Daoy (cell line): ENCODE results near the gene MAD1L1. TPM values are rescaled to one million over a fixed set of nuclear protein-coding genes. Genes with fewer than 3 reads are reported as not detected.

ENCODE experiments used
- DNase-seq: peaks from one replicate; pipeline ENCODE4 v3.0.0-alpha.2; 2015; ENCODE audit warnings: low read depth
- total RNA-seq: library from RNA; depleted of rRNA; stranded (reverse); fragments of >200 nt; shearing (Covaris generic); gene quantifications from 2 replicates; pipeline ENCODE4 v1.2.3, GENCODE V29; 2014

MAD1L1 gene
- total RNA-seq, 1 experiment from 2014 or later, result 103 TPM

DNA sequence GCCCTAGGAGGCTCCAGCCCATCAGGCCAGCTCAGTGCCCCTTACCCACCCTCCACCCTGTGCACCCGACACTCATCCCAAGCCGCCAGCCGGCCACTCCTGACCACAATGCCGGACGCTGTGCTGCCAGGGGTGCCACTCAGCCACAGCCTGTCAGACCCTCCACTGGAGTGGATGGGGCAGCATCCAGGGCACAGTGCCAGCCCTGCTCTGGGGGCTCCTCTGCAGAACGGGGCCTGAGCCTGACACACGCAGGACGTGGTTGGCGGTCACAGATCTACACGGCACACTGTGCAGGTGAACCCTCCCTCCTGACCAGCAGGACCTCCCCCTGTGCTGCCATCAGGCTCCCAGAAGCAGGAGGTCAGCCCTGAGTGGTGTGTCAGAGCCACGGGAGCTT lies 114.7 kb downstream of the MAD1L1 start:
- no peak for DNase-seq

DNA sequence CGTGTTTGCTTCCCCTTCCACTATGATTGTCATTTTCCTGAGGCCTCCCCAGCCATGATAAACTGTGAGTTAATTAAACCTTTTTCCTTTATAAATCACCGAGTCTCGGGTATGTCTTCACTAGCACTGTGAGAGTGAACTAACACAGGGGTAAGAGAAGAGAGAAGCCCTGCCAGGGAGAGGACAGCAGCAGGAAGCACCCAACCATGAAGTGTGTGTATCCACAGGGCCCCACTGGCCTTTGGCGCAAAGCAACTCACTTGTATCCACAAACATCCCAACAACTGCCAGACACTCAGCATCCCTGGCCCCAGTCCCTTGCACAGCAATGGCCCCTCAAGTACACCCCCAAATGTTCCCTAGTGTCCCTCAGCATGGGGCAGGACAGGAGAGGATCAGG lies 115.1 kb downstream of the MAD1L1 start:
- no peak for DNase-seq

DNA sequence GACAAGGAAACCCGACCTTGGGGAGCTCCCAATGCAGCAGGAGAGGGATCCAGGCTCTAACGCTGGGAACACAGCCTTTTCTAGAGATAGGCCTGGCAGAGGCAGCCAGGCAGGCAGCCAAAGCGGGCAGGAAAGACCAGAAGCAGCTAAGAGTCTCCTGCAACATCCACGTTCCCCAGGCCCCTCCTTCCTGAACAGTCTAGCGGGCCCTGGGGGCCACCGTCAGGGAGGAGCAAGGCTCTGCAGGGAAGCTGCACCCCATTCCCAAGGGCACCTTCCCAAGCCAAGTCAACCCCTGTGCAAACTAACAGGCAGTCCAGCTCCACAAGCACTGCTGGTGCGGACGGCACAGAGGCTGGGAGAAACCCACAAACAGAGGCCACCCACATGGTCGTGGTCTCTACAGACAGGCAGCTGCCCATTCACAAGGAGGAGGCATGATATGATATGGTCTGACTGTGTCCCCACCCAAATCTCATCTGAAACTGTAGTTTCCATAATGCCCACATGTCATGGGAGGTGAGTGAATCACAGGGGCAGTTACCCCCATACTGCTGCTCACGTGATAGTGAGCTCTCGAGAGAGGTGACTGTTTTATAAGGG lies 115.7 kb downstream of the MAD1L1 start:
- DNase-seq, result peak; percentile 54

DNA sequence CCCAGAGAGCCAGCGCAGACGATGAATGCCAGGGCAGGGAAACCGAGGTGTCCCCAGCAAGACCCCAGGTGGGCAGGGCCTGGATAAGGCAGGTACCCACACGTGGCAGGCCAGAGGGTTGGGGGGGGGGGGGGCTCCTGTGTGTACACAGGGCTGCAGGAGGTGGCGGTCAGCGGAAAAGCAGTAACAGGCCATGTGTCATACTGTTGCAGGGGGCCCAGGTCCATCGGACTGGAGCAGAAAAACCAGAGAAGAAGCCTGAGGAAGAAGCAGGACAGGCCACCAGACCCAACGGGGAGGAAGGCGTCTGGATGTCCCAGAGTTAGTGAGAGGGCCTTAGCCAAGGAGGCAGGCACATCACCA lies 116.3 kb downstream of the MAD1L1 start:
- no peak for DNase-seq

DNA sequence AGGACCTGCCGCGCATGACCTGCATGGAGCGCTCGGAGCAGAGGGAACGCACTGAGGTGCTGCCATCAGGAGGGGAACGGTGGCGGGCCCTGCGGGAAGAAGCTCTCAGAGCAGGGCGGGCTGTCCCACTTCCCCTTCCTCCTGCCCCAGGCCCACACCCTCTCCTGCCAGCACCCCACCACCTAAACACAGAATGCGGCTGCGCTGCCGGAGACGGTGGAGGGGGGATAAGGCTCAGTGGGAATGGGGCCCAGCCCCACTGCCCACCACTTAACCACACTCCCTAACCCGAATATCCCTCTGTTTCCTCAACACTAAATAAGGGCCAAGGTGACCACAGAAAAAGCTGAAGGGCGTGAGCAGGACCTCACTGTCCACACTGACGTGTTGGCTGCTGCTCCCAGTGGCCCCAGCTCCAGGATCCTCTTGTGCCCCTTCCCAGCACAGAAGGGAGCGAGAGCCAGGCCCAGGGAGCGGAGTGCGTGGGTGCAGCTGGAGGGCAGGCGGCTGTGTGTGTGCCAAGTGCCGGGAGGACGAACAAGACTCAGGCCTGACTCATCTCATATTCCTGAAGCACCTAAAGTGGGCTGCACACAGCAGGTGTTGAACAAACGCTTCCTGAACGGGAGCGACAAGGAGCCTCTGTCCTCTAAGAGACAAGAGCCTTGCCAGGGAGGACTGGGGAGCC lies 116.8 kb downstream of the MAD1L1 start:
- DNase-seq, result peak; percentile 92

DNA sequence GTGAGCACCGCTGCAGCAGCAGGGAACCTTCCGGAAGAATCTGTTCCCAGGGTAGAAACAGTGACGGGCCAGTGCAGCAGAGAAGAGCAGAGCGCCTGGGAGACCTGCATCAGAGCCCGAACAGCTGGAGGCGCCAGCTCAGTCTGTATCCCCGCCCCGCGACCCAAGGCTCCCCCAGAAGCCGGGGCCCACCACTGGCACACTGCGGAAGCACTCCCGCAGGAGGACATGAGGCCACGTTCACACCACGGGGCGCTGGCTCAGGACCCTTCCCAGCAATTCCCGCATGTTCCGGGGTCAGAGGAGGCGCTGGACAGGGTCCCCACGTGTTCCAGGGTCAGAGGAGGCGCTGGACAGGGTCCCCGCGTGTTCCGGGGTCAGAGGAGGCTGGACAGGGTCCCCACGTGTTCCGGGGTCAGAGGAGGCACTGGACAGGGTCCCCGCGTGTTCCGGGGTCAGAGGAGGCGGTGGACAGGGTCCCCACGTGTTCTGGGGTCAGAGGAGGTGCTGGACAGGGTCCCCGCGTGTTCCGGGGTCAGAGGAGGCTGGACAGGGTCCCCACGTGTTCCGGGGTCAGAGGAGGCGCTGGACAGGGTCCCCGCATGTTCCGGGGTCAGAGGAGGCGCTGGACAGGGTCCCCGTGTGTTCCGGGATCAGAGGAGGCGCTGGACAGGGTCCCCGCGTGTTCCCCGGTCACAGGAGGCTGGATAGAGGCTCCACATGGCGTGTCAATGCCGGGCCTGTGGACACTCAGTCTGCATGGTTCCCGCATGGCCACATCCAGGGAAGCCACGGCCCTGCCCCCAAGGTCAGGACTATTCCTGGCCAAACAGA lies 117.6 kb downstream of the MAD1L1 start:
- no peak for DNase-seq

DNA sequence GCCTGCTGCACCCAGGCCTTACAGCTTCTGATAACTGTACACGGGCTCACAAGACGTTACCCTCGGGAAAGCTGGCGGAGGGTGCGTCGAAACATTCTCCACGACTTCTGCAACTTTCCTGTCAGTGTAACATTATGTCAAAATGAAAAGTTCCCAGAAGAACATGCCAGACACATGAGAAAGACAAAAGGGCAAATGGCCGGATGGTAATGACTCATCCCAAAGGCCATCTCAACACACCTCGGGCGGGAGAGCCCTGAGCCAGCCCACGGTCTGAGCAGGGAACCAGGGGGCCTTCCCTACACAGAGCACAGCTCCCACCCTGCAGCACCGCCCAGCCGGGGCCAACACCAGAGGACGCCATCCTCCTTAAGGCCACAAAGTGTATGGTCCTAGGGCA lies 118.7 kb downstream of the MAD1L1 start:
- DNase-seq, result peak; percentile 64

DNA sequence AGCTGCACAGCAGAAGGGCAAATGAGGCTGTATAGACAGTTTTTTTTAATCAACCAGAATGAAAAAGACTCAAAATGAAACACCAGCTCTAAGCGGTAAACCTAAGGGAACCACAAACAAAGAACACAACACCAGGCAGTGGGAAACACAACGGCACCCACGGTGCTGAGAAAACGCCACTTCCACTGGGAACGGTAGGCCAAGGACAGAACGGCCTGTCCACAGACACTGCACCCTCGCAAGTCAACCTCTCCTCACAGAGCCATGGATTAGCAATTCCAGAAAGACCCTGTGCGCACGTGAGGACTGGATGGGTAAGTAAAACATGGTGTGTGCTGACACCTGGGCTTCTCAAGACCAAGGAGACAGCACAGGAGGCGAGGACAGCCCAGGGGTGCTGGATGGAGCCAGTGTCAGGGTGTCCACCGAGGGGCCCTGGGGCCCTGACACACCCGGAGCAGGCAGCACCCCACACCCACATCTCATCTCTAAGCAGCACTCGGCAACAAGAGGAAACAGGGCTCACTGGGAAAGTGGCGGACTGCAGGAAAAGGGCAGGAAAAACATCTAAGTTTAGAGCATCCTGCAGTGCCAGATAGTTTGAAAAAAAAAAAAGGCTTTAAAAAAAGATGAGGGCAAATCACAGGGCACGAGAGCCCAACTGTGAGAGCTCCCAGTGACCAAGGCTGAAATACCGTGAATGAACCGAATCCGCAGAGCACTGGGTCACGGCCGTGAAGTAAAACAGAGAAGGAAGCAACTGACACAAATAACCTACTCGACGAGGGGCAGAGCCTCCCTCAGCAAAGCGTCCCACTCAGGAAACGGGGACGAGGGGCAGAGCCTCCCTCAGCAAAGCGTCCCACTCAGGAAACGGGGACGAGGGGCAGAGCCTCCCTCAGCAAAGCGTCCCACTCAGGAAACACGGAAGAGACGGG lies 120.2 kb downstream of the MAD1L1 start:
- no peak for DNase-seq

DNA sequence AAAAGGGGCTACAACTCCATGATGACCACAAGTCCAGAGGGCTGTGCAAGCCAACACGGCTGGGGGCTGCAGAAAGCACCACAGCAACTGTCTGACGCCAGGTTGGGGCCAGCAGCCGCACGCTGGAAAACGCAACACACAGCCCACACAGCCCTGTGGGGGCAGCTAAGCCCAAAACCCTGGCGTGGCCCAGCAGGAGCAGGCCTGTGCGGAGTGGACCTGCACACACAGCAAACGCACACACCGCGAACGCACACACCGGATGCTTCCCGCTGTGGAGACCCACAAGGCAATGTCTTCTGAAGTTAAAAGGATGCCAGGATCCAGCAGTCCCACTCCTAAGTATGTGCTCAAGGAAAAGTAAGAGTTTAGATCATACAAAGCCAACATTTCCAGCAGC lies 121.2 kb downstream of the MAD1L1 start:
- DNase-seq, result no peak

DNA sequence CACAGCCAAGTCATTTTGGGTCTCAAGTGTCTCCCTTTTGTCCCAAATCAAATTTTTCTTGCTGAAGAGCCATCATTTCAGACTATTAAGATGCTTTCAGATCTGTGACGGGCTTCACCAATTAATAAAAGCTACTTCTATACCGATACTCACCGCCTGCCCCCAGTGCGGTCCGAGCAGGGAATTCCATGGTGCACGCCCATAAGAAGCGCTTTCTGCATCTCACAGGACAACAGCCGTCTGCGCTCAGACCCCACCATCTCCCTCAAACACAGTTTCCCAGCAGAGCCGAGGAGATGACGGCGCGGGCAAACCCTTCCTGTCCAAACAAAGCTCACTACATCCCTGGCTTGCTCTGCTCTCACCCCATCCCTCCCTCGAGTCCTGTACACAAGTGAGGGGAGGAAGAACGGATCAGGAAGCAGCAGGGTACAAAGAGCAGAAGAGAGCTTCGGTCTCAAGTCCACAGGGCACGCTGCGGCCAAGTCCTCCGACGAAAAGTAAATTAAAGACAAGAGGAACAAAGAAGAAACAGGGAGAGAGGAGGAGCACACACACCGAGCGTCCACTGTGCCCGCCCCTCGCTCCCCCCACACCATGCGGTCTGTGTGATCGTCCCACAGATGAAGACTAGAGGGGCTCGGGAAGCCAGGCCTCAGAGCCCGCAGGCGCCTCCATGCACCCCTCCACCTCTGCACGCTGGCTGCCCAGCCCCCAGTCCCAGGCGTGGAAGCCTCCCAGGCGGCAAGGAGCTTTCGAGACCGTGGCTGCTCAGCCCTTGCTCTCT lies 121.9 kb downstream of the MAD1L1 start:
- no peak for DNase-seq

DNA sequence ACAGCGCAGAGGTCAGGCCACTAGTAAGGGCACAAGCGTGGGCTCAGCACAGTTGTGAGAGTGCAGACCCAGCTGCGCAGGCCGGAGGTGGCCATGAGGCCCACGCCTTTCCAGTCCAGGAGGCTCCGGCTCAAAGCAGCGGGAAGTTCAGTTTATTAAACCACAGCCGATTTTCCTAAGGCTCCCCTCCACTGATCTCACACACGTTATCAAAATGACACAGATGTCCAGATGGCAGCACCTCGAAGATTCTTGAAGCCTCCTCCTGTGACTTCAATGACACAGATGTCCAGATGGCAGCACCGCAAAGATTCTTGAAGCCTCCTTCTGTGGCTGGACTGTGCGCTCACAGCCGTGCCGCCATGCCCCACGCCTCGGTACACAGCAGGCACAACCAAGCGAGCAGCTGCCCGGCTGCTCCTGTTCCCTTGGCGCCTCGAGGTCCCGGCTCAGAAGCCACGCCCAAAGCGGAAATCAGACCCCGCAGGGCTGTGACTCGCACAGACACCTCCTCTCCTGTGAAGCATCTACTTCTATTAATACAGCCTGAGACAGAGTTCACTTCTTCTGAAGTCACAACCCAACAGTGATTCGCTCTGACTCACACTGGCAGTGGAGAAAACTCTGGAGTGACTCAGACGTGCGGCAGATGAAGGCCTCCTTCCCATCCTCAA lies 122.7 kb downstream of the MAD1L1 start:
- peak; percentile 93 for DNase-seq

DNA sequence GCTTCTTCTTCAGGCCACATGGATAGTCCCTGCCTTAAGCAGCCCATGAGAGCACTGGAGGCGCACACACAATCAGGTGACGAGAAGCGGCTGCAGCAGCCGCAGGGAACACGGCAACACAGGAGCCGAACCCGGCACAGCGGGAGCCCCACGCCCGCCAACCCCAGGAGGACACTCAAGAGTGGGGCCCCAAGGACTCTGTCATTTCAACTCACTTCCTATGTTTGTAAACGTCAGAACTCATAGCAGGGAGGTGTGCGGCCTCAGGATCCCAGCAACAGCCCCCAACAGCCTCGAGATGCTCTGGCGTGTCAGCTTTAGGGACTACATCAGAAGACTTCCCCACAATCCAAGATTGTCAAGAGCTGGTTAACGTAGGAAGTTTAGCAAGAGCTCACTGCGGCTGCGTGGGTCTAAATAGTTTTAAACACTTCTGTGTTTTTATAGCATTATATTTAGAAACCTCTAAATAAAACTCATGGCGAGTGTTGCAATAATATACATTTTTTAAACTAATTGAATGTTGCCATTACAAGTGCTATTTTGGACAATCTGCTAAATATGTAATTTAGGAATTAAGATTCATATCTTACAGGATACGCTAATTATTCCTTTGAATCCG lies 123.4 kb downstream of the MAD1L1 start:
- DNase-seq, result no peak

DNA sequence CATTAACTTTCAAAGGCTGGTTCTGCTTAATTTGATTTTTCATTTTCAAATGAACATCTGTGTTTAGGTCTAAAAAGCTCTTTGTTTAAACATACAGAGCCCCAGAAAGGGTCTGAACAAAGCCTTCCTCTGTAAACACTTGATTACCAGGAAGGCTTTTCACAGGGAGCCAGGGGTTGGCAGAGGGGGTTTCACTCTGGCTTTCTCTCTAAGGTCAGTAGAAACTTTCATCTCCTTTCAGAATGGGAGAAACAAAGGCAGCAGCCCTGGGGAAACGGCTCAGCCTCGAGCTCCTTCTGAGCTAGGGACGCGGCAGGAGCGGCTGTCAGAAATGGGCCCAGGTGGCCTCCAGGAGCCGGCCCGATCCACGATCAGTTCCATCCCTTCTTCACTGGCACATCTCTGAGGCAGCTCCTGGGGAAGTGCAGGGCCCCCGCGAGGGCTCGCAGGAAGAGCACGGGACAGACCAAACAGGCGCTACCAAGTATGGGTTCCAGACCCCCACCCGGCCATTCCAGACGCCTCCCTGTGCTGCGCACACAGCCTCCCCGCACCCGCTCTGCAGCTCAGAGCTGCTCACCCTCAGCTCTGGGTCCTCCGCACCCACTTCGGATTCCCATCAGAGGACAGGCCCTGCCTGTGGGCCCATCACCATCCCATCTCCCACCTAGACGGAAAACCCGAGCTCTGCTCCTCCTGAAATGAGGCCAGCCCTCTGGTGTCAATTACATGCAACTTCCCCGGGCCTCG lies 124.1 kb downstream of the MAD1L1 start:
- DNase-seq, result no peak

DNA sequence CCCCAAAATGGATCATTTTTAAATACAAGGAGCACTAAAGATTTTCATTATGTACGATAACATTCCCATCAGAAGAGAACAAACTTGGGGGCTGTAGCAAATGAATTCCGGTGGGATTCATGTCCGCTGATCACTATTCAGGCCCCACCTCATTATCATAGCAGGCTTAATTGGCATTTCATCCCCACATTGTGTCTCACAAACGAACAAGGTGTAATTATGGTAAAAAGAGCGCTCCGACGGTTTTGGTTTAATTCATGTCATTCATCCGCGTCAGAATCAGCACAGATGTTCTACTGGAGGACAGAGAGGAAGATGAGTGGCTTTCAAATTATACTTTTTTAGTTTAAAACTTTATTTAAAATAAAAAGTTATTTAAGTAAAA lies 124.7 kb downstream of the MAD1L1 start:
- DNase-seq, result no peak

DNA sequence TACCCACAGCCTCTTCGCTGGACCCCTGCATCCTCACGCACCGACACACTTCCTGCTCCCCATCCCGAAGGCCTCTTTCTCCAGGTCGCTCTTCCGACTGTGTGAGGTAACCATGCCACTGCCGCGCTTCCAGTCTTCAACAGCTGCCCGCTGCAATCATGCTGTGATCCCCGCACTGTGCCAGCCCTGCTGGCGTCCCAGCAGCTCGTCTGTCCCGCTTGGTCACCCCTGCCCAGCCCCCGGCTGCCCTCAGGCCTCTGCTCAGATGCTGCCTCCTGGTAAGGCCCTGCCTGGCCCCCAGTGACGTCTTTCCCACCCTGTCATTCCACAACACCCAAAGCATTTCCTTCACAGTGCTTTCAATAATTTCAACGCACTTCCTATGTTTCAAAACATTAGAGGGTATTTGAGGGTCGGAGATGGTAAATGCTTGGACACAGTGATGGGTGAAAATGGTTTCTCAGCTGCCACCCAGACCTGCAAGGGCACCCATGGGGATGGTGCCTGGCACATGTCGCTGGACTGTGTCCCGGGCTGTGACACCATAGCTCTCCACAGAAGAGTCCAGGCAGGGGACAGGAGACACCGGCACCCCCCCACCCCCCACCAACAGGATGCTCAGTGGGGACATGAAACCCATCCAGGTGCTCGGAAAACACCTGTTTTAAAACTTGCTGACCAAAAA lies 125.2 kb downstream of the MAD1L1 start:
- no peak for DNase-seq

DNA sequence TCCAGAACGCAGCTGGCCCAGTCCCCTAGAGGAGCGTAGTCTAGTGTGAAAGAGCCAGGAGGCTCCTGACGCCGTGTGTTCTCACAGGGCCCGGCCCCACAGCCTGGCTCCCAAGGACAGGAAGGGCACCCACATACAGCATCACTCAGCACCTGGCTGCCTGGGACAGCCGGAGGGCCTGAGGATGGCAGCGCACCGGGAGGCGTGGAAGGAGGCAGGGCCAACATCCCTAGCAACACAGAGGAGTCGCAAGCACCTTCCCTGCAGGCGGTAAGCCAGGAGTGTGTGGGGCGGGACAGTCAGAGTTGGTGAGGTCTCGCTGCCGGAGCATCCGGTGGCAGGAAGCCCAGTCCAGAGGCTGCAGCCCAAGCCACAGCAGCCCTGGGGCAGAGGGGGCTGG lies 125.8 kb downstream of the MAD1L1 start:
- peak; percentile 67 for DNase-seq

DNA sequence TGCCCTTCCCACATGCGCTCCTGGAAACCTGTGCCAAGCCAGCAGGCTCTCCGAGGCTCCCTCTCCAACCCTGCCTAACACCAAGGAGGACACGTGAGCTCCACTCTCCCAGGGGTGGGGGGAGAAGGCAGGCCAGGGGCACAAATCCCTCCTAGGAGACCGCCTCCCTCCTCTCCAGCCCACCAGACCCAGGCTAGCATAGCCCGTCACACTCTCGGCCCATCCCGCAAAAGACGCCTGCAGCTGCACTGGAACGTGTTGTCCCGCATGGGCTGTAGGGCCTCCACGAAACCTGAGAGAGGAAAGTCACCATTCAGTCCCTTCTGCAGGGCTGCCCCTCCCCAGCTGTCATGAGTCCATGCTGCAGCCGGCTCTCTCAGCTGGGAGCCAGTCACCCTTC lies 126.3 kb downstream of the MAD1L1 start:
- DNase-seq, result no peak

DNA sequence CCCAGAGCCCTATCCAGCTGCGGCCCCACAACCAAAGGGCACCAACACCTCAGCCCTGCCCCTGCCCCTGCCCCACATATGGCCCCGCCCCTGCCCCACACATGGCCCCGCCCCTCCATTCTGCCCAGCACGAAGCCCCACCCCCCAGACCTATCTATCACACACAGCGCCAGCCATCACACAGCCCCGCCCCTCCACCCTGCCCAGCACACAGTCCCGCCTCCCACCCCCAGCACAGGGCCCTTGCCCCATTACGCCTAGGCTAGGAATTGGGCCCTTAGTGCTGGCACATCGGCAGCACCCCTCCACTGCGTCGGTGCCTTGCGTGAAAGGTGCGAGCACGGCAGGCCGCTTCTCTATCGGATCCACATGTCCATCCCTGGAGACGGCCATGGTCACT lies 126.8 kb downstream of the MAD1L1 start:
- no peak for DNase-seq

DNA sequence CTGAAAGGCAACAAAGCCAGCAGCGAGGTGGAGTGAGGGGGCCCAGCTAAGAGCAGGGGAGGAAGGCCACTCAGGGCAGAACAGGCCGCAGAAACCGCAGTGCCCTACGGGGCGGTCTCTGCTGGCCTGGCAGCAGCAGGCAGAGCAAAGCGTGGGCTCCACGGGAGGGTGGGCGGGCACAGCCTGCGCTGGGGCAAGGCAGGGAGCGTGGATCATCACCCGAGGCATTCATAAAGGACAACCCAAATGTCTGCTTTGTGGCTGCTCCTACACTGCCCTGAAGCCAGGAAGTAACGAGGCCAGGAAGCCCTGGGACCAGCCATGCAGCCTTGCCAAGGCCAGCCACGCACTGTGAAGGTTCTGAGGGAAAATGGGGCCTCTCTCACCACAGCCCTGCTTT lies 127.5 kb downstream of the MAD1L1 start:
- DNase-seq, result no peak
